GM18499 (cell line): ENCODE data around the gene GRAP2.
"Not testable (repeated sequence)": the region's sequence is repeated elsewhere in the genome, so short reads cannot be mapped to it uniquely, and the experiment has no call there.

Source experiments
- ATAC-seq: cut with Tn5 transposase; IDR thresholded peaks from one replicate; pipeline ENCODE4 v1.9.1; 2021; ENCODE audit warnings: moderate number of reproducible peaks; ENCODE audit not compliant: insufficient read depth, unreplicated experiment

GRAP2 gene

DNA sequence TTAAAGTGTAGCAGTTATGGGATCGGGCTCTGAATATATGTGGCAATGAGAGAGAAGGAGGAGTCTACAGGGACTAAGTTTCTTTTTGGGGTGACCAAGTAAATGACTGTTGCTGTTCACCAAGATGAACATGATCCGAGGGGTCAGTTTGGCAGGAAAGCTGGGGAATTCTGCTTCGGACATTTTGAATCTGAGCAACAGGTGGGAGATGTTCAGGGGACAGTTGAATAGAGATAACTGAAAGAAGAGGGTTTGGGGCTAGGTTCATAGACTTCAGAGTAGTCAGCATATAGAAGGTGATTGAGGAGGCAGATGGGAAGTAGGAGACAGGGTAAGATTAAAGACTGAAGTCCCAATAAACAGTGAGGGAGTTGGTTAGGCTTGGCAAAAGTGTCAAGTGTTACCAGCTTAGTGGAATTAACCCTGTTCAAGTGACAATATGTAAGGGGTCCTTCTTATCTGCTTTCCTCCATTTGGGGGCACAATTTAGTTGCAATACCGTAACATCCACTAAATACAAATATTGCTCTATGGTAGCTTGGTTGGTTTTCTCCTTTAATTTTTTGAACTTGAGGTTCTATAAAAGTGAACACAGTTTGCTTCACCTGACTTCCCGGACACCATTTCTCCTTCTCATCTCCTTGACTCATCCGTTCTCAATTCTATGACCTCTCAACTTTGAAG lies 4.4 kb upstream of the GRAP2 start:
- no peak for ATAC-seq

DNA sequence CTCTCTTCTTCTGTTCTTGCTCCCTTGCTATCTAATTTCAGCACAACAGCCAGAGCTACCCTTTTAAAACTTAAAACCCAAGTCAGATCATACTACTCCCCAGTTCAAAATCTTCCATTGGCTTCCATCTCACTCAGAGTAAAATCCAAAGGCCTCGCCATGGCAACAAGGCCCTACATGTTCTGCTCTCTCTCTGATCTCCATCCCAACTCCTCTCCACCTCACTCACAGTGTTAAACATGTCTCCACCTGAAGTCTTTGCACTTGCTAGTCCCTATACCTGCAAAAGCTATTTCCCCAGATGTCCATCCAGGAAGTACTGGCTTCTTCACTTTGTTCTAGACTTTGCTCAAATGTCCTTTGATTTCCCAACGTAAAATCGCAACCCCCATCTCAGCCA lies 3.0 kb upstream of the GRAP2 start:
- ATAC-seq, result no peak

DNA sequence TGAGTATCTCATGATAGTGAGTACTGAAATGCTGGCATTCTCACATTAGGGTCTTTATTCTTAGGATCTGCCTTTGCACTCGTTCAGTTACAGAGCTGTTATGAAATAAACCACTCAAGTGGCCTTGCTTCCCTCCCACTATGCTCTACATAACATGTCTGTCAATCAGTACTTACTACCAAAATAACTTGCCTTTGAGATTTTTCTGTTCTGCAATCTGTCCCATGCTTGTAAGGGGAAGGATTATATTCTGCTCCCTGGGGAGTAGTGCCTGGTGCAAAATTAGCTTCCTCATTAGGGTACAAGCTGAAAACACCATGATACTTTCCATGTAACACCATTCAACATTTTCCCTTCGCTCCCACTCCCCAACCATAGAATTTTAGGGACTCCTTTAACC lies 1.9 kb upstream of the GRAP2 start:
- ATAC-seq, result peak; percentile 61

DNA sequence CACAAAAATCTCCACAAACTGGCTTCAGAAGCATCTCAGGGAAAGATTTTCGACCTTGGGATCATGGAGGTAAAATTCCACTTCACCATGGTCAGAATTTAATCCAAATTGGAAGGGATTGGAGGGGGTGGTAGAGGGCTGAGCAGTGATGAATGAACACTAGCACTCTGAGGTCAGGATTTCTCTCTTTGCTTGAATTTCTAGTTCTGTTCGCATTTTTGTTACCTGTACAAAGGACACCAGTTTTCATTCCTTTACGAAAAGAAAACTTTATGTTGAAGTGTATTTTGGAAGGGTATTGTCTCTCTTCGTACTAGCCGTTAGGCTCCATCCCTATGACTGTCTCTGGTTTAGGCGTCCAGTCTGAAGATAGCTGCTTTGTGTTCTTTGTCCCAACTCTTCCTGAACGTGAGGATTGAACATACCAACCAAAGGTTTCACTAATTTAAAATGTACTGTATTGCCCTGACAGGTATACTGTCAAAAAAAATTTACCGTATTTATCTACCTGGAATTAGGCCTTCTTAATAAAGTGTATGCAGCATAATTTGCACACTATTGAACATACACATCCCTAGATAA lies 772 bp downstream of the GRAP2 start:
- ATAC-seq, result no peak

DNA sequence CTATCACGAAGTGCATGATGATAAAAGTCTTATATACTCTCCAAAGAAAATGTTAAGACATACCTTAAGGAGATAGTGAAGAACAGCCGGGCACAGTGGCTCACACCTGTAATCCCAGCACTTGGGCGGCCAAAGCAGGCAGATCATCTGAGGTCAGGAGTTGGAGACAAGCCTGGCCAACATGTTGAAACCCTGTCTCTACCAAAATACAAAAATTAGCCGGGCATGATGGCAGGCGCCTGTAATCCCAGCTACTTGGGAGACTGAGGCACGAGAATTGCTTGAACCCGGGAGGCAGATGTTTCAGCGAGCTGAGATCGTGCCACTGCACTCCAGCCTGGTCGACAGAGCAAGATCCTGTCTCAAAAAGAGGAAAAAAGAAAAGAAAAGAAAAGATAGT lies 3.1 kb downstream of the GRAP2 start:
- ATAC-seq, result not testable (repeated sequence)

DNA sequence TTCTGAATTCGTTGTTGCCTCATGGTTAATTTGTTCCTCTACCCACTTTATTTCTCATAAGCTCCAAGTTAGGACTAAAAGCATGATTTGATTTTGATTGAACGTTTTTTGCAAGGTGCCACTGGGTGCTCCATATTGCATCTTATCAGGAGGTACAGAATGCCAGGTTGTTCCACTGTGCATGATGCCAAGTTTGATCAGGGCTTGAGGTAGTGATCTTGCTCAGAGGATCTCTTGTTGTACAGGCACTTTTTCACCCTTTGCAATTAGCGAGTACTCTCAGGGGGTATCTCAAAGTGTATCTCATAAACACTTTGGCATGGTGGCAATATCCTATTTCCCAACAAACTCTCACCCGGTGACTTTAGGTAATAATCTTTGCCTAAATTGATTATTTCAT lies 4.0 kb downstream of the GRAP2 start:
- no peak for ATAC-seq

DNA sequence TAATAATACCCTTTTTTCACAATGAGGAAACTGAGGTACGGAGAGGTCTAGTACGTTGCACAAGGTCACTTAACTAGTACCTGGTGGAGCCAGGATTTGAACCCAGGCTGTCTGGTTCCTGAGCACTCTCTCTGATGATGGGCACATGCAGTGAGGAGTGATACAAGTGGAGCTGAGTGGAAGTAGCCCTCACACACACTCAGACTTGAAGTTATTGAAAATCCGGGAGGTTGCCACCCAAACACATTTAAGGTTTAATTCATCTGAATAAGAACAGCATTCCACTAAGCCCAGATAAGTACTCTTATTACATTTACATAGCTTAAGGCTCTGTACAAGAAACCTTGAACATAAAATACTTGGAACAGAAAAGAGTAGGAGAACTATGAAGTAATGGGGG lies 4.8 kb downstream of the GRAP2 start:
- no peak for ATAC-seq

DNA sequence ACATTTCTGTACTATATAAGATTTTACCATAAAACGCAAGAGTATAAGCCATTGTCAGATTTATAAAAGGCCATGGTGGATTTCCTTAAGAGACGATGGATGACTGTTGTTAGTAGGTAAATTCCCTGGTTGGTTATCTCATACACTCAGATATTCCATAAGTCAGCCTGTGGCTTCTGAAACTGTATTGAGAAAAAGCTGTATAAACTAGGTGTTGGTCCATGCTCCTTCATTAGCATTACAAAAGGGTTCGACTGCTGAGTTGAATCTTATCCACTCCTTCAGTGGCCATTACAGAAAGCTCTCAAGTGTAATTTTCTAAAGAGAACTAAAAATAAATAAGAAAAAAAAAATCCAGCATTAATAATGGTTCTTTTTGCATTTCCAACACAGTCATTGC lies 5.3 kb downstream of the GRAP2 start:
- ATAC-seq, result no peak

DNA sequence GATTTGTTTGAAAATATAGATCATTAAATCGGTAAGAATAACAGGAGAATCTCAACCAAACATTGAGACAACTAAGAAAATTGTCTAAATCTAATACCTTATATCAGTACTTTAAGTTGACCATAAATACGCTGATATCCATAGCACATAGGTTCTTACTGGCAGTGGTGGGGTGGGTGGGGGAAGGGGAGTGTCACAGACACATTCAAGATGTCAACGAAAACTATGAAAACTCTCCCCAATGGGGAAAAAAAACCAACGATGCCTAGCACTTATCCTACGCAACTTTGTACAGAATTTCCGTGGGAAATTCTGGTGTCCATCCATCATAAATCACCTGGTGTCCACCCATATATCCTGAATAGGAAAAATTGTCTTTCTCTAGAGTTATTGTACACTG lies 6.2 kb downstream of the GRAP2 start:
- no peak for ATAC-seq

DNA sequence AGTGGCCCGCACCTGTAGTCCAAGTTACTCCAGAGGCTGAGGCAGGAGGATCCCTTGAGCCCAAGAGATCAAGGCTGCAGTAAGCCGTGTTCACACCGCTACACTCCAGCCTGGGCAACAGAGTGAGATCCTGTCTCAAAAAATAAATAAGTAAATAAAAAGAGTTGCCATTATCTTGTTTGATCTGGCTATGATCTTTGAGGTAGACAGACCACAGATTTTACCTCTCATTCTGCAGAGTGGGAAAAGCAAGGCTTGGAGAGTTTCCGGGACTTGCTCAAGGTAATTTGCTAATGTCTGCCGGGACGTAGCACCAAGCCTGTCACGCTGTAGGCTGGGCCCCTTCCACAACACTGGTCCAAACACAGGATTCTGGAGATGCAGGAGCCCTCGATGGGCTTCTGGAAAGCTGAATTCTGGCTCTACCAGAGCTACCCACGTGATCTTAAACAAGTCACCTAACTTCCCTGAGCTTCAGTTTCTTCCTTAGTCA lies 6.8 kb downstream of the GRAP2 start:
- ATAC-seq, result no peak

DNA sequence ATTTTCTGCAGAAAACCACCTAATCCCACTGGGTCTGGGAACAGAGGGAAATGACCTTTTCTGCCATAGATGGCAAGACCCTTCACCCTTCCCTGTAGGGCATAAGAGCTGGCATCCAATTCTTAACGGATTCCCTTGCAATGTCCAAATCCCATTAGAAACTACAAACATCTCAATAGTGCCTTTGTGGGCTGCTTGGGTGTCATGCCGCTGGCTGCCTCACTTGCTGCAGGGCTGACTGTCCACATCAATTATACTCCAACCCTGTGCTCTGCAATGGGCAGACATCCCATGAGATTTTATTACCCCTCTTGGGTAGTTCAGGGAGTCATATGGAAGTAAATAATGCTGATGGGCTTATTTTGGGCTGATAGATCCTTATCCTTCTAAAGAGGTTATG lies 7.3 kb downstream of the GRAP2 start:
- no peak for ATAC-seq

DNA sequence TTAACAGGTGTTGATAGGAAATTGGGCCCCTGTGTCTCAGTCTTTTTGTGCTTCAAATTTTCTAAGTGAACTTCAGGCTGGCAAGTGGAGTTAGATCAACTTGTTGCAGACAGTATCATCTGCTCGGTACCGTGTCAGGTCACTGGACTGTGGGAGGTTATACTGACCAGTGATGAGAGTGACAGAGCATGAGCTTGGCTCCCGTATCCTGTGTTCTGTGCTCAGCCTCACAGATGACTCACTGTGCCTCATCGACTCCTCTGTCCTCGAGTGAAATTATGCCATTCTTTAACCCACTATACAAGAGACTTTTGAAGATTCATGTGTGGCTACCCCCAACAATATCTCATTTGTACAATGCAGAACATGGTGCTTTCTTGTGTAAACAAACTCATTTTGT lies 7.9 kb downstream of the GRAP2 start:
- no peak for ATAC-seq

DNA sequence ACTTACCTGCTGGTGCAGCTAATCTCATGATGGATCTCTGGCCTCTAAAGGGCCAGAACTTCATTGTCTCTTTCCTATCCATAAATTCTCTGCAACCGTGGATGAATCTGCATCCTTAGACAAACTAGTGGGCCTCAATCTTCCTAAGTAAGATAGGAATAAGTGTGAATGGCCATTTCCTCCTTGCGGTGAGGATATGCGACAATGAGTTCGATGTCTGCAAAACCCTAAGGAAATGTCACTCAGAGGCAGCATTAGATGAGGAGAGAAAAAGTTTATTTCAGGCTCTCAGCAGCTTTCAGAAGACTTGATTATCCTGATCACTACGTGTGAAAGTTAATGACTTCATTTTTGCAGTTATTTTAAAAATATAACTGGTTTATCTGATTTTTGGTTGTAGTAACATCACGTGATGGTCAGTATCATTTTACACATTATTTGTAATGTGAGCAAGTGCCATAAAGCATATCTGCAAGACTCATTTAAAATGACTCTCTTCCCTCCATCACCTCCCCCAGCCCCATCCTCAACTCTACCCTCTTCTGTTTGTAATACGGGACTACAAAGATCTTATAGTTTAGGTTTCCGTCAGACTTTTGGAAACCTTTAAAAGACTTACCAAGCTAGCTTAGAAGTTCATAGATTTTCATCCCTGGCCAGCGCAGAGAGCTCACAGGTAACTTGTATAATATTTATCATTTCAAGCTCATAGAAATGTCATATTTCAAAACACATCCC lies 10.2 kb downstream of the GRAP2 start:
- ATAC-seq, result no peak

DNA sequence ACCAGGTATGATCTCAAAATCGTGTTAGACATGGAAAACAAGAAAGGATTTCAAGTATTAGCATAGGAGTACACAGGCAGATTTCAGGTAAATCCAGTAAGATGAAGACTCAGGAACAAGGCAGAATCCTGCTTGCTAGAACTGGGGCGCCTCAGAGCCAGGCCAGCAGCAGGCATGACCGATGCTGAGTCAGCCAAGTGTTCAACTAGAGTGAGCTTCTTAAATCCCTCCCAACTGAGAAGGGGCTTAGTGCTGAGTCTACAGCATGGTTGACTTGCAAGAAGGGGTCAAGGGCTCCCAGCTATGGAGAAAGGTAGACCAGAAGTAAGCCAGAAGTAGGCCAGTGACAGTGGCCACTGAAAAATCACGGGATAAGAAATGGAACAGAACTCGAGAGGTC lies 12.4 kb downstream of the GRAP2 start:
- ATAC-seq, result no peak

DNA sequence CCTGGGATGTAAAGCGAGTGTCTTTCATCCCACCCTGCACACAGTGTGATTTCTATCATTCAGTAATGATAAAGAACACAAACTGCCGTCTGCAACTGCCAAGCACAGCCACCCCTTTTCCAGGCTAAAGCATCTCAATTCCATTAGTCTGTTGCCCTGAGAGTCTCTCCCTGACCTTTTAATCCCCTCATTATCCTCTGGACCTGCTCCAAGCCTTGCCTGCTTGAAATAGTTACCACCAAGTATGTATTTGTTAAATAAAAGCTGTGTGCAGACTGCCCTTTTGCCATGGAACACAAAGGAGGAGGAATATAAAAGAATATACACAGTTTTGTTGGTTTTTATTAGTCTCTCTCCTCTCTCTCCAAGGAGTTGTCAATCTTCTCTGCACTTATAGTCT lies 13.0 kb downstream of the GRAP2 start:
- no peak for ATAC-seq

DNA sequence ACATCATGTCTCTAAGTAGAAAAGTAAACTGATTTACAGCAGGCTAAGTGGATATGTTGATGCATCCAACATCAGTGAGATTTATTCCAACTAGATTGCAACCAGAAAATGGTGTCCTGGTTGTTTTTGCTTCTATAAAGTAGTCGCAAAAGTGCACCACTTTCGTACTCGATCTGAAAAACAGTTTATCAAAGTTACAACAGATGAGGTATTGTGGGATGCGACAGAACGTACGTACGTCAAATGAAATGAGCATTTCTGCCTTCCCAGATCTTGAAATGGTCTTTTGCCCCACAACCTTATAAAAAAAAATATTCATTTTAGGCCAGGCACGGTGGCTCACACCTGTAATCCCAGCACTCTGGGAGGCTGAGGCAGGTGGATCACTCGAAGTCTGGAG lies 13.7 kb downstream of the GRAP2 start:
- no peak for ATAC-seq

DNA sequence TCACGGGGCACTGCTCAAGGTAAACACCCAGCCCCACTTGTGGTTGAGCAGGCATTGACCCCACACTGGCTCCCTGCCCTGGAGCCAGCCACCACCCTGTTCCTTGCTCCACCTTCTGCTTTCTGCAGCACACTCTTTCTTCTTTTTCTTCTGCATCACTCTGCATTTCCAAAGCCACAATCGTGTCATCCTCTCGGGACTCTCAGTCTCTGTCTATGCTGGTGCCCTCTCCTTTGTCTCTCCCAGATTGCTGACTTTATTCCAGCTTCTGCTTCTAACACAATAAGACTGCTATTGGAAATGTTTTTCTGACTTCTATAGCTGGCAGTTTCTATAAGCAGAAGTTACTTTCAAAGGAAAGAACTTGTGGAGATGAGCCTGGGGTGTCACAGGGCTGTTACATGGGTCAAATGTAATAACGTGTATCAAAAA lies 14.4 kb downstream of the GRAP2 start:
- ATAC-seq, result no peak

DNA sequence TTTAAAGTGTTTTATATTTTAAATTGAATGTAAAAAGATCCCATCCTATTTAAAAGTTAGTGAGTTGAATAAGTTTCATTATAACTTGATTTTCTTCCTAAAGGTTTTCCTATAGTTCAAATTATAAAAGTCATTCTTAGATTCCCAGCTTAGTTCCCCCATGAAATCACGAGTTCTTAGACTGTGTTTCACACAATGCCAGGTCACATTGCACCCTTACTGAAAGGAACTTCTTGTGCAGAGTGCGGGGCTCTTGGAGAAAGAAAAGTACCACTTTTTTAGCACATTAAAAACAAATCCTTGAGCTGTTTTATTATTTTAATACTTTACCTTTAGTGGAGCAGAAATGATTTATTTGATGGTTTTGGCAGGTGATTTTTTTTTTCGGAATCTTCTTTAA lies 15.6 kb downstream of the GRAP2 start:
- no peak for ATAC-seq

DNA sequence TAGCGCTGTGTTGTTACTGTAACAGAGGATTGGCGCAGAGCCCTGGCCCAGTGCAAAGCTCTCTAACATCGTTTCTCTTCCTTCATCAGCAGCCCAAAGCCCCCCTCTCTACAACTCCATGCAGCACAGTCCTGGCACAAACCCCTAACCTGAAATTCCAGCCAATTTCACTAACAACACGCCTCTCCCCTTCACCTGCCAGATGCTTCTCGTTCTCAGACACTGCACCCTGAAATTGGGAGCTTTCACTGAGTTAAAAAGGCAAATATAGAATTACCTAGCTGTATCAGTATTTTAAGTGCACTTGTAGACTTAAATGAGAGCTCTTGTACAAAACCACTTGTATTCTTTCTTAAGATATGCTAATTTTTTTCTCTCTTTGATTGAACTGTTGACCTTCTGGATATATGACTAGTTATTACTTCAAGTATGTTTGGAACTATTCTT lies 16.3 kb downstream of the GRAP2 start:
- no peak for ATAC-seq

DNA sequence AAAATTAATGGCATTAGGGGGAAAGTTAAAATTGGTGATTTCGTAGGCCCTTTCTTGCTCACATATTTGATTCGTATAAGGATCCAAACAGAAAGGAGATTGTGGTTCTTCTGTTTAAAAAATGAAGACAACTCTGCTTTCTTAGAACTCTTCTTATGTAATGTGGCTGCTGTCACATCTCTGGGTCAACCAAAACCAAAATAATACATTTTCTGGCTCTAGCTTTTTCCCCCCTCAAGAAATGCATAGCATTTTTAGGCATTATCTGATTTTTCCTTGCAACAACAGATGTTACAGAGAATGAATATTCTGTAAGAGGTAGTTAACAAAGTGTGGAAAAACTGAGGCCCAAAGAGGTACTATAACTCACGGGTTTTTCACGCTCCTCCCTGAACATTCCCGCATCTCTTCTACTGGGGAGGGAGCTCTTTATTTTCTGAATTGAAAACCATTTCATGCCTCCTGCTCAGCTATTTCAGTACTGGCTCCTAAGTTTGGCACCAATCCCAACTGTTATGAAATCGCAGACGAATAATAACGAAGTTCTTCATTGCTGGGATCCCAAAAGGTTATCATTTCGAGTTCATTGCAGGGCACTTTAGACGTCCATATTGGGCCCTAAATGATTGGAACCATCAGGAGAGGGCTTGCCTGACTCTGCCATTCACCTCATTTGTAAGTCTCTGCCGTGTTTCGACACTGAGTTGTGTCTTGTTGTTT lies 17.1 kb downstream of the GRAP2 start:
- ATAC-seq, result no peak
